Measurements from ENCODE around the gene STX8.

STX8 gene

GRCh38 chr17:9230861-9231260 is 344.8 kb downstream of the STX8 start:
- in situ Hi-C loops (cut with MboI; ENCODE audit: low sequenced_read_pairs): no loop called here

GRCh38 chr17:9230346-9230745 is 345.3 kb downstream of the STX8 start:
- in situ Hi-C loops (cut with MboI; ENCODE audit: low sequenced_read_pairs): no loop called here

GRCh38 chr17:9229826-9230201 is 345.8 kb downstream of the STX8 start:
- in situ Hi-C loops (cut with MboI; ENCODE audit: low sequenced_read_pairs): no loop called here

GRCh38 chr17:9229160-9229825 is 346.3 kb downstream of the STX8 start:
- in situ Hi-C loops (cut with MboI; ENCODE audit: low sequenced_read_pairs): no loop called here

- in situ Hi-C loops (cut with MboI; ENCODE audit: low sequenced_read_pairs): no loop called here
Observed at GRCh38 chr17:9228408-9229159, 347.0 kb downstream of the STX8 start.

- in situ Hi-C loops (cut with MboI; ENCODE audit: low sequenced_read_pairs): no loop called here
Observed at GRCh38 chr17:9227819-9228407, 347.7 kb downstream of the STX8 start.

GRCh38 chr17:9226794-9227135 is 348.9 kb downstream of the STX8 start:
- in situ Hi-C loops (cut with MboI; ENCODE audit: low sequenced_read_pairs): no loop called here

GRCh38 chr17:9226130-9226793 is 349.4 kb downstream of the STX8 start:
- in situ Hi-C loops (cut with MboI; ENCODE audit: low sequenced_read_pairs): no loop called here

GRCh38 chr17:9225305-9226101 is 350.1 kb downstream of the STX8 start:
- in situ Hi-C loops (cut with MboI; ENCODE audit: low sequenced_read_pairs): no loop called here

GRCh38 chr17:9224485-9224884 is 351.1 kb downstream of the STX8 start:
- in situ Hi-C loops (cut with MboI; ENCODE audit: low sequenced_read_pairs): no loop called here

GRCh38 chr17:9223531-9223930 is 352.1 kb downstream of the STX8 start:
- in situ Hi-C loops (cut with MboI; ENCODE audit: low sequenced_read_pairs): no loop called here

- in situ Hi-C loops (cut with MboI; ENCODE audit: low sequenced_read_pairs): no loop called here
Observed at GRCh38 chr17:9221922-9222180, 353.8 kb downstream of the STX8 start.

- in situ Hi-C loops (cut with MboI; ENCODE audit: low sequenced_read_pairs): no loop called here
Observed at GRCh38 chr17:9221147-9221921, 354.3 kb downstream of the STX8 start.

- in situ Hi-C loops (cut with MboI; ENCODE audit: low sequenced_read_pairs): no loop called here
Observed at GRCh38 chr17:9220398-9221146, 355.0 kb downstream of the STX8 start.

GRCh38 chr17:9219631-9220397 is 355.8 kb downstream of the STX8 start:
- in situ Hi-C loops (cut with MboI; ENCODE audit: low sequenced_read_pairs): no loop called here

GRCh38 chr17:9218911-9219310 is 356.7 kb downstream of the STX8 start:
- in situ Hi-C loops (cut with MboI; ENCODE audit: low sequenced_read_pairs): no loop called here

GRCh38 chr17:9218064-9218635 is 357.5 kb downstream of the STX8 start:
- in situ Hi-C loops (cut with MboI; ENCODE audit: low sequenced_read_pairs): no loop called here

- in situ Hi-C loops (cut with MboI; ENCODE audit: low sequenced_read_pairs): no loop called here
Observed at GRCh38 chr17:9217151-9218056, 358.2 kb downstream of the STX8 start.
